Cardiac muscle cell (in vitro differentiated cells and primary cell): ENCODE measurements around the gene OR52H1. TPM values are rescaled to one million over a fixed set of nuclear protein-coding genes. Genes with fewer than 3 reads are reported as not detected.

Source experiments
- DNase-seq, 2 donors: peaks; one replicate each; pipeline versions ENCODE4 v3.0.0 to v3.0.0-alpha.2; 2010 to 2017; ENCODE audit warnings: low read depth in 1 of 2, low spot score in 1 of 2
- H3K27ac ChIP-seq: fragments of 200-600 bp; sonication (generic); 2 replicates; pipeline ENCODE4 v1.5.1; 2016
- H3K27me3 ChIP-seq: fragments of 200-600 bp; sonication (generic); 2 replicates; pipeline ENCODE4 v1.6.0; 2016; ENCODE audit warnings: control low read depth
- H3K36me3 ChIP-seq: fragments of 200-600 bp; sonication (generic); 2 replicates; pipeline ENCODE4 v1.5.1; 2016; ENCODE audit warnings: control low read depth
- H3K4me1 ChIP-seq: fragments of 200-600 bp; sonication (generic); 2 replicates; pipeline ENCODE4 v1.8.1; 2017; ENCODE audit warnings: low read depth, mild to moderate bottlenecking, mixed run types
- H3K4me3 ChIP-seq: fragments of 200-600 bp; sonication (generic); 2 replicates; pipeline ENCODE4 v1.5.1; 2016; ENCODE audit warnings: mild to moderate bottlenecking
- H3K9me3 ChIP-seq: fragments of 200-600 bp; sonication (generic); 2 replicates; pipeline ENCODE4 v1.5.1; 2017; ENCODE audit warnings: low read depth, mild to moderate bottlenecking, control low read depth
- polyA plus RNA-seq: library from polyadenylated mRNA; unstranded; fragments of >200 nt; fragmentation: Nextera tagmentation; extraction: Ambion mirVana; gene quantifications from 2 replicates; pipeline ENCODE4 v1.2.1, GENCODE V29; 2016
- total RNA-seq: library from RNA; depleted of rRNA; stranded (reverse); fragments of >200 nt; gene quantifications from 2 replicates; pipeline ENCODE4 v1.2.3, GENCODE V29; 2016
- TF ChIP-seq, protein P1 (sequence below): IDR thresholded peaks from 2 replicates; pipeline ENCODE4 v1.5.1; 2012; ENCODE audit warnings: low read depth, mild to moderate bottlenecking, low read length

The OR52H1 gene
- total and polyA plus RNA-seq, 2 experiments from 2014 or later: 0.43 to 0.83 TPM

- H3K9me3 ChIP-seq: no peaks in the 10 kb centered on the region
Measured at GRCh38 chr11:5550440-5551095, 2.2 kb upstream of the OR52H1 start.

GRCh38 chr11:5547982-5548381 is 358 bp downstream of the OR52H1 start:
- DNase-seq: no peak
- H3K27me3 ChIP-seq: no peaks in the 10 kb centered on the region
- no peaks in the 10 kb centered on the region for H3K4me1 ChIP-seq
- H3K4me3 ChIP-seq: no peak overlapping the region
- H3K27ac ChIP-seq: no peak overlapping the region
- no peaks in the 10 kb centered on the region for H3K36me3 ChIP-seq
- H3K9me3 ChIP-seq: no peaks in the 10 kb centered on the region
- TF ChIP-seq, protein P1, sequence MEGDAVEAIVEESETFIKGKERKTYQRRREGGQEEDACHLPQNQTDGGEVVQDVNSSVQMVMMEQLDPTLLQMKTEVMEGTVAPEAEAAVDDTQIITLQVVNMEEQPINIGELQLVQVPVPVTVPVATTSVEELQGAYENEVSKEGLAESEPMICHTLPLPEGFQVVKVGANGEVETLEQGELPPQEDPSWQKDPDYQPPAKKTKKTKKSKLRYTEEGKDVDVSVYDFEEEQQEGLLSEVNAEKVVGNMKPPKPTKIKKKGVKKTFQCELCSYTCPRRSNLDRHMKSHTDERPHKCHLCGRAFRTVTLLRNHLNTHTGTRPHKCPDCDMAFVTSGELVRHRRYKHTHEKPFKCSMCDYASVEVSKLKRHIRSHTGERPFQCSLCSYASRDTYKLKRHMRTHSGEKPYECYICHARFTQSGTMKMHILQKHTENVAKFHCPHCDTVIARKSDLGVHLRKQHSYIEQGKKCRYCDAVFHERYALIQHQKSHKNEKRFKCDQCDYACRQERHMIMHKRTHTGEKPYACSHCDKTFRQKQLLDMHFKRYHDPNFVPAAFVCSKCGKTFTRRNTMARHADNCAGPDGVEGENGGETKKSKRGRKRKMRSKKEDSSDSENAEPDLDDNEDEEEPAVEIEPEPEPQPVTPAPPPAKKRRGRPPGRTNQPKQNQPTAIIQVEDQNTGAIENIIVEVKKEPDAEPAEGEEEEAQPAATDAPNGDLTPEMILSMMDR: no peak

More at GRCh38 chr11:5550440-5551095, 2.2 kb upstream of the OR52H1 start:
- H3K4me1 ChIP-seq: no peaks in the 10 kb centered on the region
- TF ChIP-seq, protein P1: no peak
- no peaks in the 10 kb centered on the region for H3K27me3 ChIP-seq
- no peaks in the 10 kb centered on the region for H3K36me3 ChIP-seq
- no peak overlapping the region for H3K4me3 ChIP-seq
- DNase-seq: peak in 1 of 2 donors; percentile 6
- no peak overlapping the region for H3K27ac ChIP-seq

- Histone ChIP-seq H3K27ac (no peak overlapping the region), H3K4me1 (no peaks in the 10 kb centered on the region), H3K36me3 (no peaks in the 10 kb centered on the region), H3K4me3 (no peak overlapping the region), H3K27me3 (no peaks in the 10 kb centered on the region), H3K9me3 (no peaks in the 10 kb centered on the region)
- TF ChIP-seq, protein P1: no peak
- DNase-seq: no peak
Measured at GRCh38 chr11:5546457-5546856, 1.9 kb downstream of the OR52H1 start.

- H3K27me3 ChIP-seq: no peaks in the 10 kb centered on the region
- H3K9me3 ChIP-seq: no peaks in the 10 kb centered on the region
- DNase-seq: no peak
- no peaks in the 10 kb centered on the region for H3K4me1 ChIP-seq
- H3K36me3 ChIP-seq: no peaks in the 10 kb centered on the region
- TF ChIP-seq, protein P1: no peak
- H3K4me3 ChIP-seq: no peak overlapping the region
- no peak overlapping the region for H3K27ac ChIP-seq
Measured at GRCh38 chr11:5541427-5541826, 6.9 kb downstream of the OR52H1 start.

DNA sequence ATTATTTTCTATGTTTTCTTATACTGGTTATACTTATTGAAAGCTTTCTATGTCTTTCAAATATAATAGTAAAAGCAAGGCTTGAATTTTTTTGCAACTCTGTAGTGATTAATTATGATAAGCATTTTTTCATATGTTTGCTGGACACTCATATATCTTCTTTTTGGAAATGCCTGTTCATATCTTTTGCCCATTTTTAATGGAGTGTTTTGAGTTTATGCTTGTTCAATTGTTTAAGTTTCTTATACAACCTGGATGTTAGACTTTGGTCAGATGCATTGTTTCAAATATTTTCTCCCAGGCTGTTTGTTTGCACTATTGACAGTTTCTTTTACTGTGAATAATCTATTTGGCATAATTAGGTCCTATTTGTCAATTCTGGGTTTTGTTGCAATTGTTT is 11.9 kb downstream of the OR52H1 start:
- Histone ChIP-seq H3K27ac (no peak overlapping the region), H3K27me3 (no peaks in the 10 kb centered on the region), H3K36me3 (no peaks in the 10 kb centered on the region), H3K9me3 (no peaks in the 10 kb centered on the region), H3K4me3 (no peak overlapping the region), H3K4me1 (no peaks in the 10 kb centered on the region)
- TF ChIP-seq, protein P1: no peak
- DNase-seq: no peak
